Measurements from ENCODE around the gene SELENOV.

SELENOV gene

GRCh38 chr19:39520541-39521484 is 5.9 kb downstream of the SELENOV start:
- H3K4me2 ChIP-seq (ENCODE audit: insufficient read depth, low read length): no peak overlapping the region
- no peak overlapping the region for H3K4me3 ChIP-seq (ENCODE audit: low read depth in 1 of 2, low read length in 2 of 2)
- no peak overlapping the region for H3K9ac ChIP-seq (ENCODE audit: low read depth, low read length)
- H3K9me3 ChIP-seq (ENCODE audit: insufficient read depth, low read length, severe bottlenecking): no peaks in the 10 kb centered on the region
- DNase-seq: no peak
- TF ChIP-seq CTCF (IDR thresholded peaks at IDR 0.05; ENCODE audit: borderline replicate concordance, extremely low read depth, low read length, poor library complexity, severe bottlenecking) (no peak), EZH2 (IDR thresholded peaks at IDR 0.05; ENCODE audit: borderline replicate concordance, low read depth, low read length, severe bottlenecking) (no peak)
- no peaks in the 10 kb centered on the region for H3K79me2 ChIP-seq (ENCODE audit: insufficient read depth, low read length)
- no peak overlapping the region for H3K27ac ChIP-seq (ENCODE audit: low read length)
- H4K20me1 ChIP-seq (ENCODE audit: insufficient read depth, low read length): no peaks in the 10 kb centered on the region
- no peaks in the 10 kb centered on the region for H3K27me3 ChIP-seq (ENCODE audit: insufficient read depth, low read length, poor library complexity)
- H3K36me3 ChIP-seq (ENCODE audit: insufficient read depth, low read length): no peaks in the 10 kb centered on the region
- H2AFZ ChIP-seq (ENCODE audit: low read depth, low read length): no peak overlapping the region
- no peaks in the 10 kb centered on the region for H3K4me1 ChIP-seq (ENCODE audit: insufficient read depth, low read length)
- ATAC-seq (ENCODE audit: insufficient read depth, low read depth): no peak

- H3K4me1 ChIP-seq (ENCODE audit: insufficient read depth, low read length): 0 out of 2 replicates have a peak, but pooled peaks cover 2% of the 10 kb centered on the region
- ATAC-seq (ENCODE audit: insufficient read depth, low read depth): no peak
- no peak overlapping the region for H3K4me2 ChIP-seq (ENCODE audit: insufficient read depth, low read length)
Observed at GRCh38 chr19:39524495-39524894, 9.6 kb downstream of the SELENOV start.

GRCh38 chr19:39525205-39525604 is 10.3 kb downstream of the SELENOV start:
- H3K79me2 ChIP-seq (ENCODE audit: insufficient read depth, low read length): peaks cover 7% of the 10 kb centered on the region
- TF ChIP-seq CTCF (IDR thresholded peaks at IDR 0.05; ENCODE audit: borderline replicate concordance, extremely low read depth, low read length, poor library complexity, severe bottlenecking) (no peak), EZH2 (IDR thresholded peaks at IDR 0.05; ENCODE audit: borderline replicate concordance, low read depth, low read length, severe bottlenecking) (no peak)
- H3K9ac ChIP-seq (ENCODE audit: low read depth, low read length): no peak overlapping the region
- H2AFZ ChIP-seq (ENCODE audit: low read depth, low read length): no peak overlapping the region
- DNase-seq (no peak), ATAC-seq (ENCODE audit: insufficient read depth, low read depth) (no peak)
- no peaks in the 10 kb centered on the region for H3K9me3 ChIP-seq (ENCODE audit: insufficient read depth, low read length, severe bottlenecking)
- H3K36me3 ChIP-seq (ENCODE audit: insufficient read depth, low read length): no peaks in the 10 kb centered on the region
- no peaks in the 10 kb centered on the region for H3K27me3 ChIP-seq (ENCODE audit: insufficient read depth, low read length, poor library complexity)
- no peak overlapping the region for H3K27ac ChIP-seq (ENCODE audit: low read length)
- H3K4me1 ChIP-seq (ENCODE audit: insufficient read depth, low read length): 0 out of 2 replicates have a peak, but pooled peaks cover 3% of the 10 kb centered on the region
- H4K20me1 ChIP-seq (ENCODE audit: insufficient read depth, low read length): no peaks in the 10 kb centered on the region
- H3K4me2 ChIP-seq (ENCODE audit: insufficient read depth, low read length): no peak overlapping the region
- no peak overlapping the region for H3K4me3 ChIP-seq (ENCODE audit: low read depth in 1 of 2, low read length in 2 of 2)

More at GRCh38 chr19:39524495-39524894, 9.6 kb downstream of the SELENOV start:
- H3K4me3 ChIP-seq (ENCODE audit: low read depth in 1 of 2, low read length in 2 of 2): no peak overlapping the region
- H2AFZ ChIP-seq (ENCODE audit: low read depth, low read length): no peak overlapping the region
- H3K9me3 ChIP-seq (ENCODE audit: insufficient read depth, low read length, severe bottlenecking): no peaks in the 10 kb centered on the region
- H3K79me2 ChIP-seq (ENCODE audit: insufficient read depth, low read length): peaks cover 1% of the 10 kb centered on the region; the same call in 1 of the 2 replicates
- no peaks in the 10 kb centered on the region for H4K20me1 ChIP-seq (ENCODE audit: insufficient read depth, low read length)
- no peak for DNase-seq
- H3K27ac ChIP-seq (ENCODE audit: low read length): no peak overlapping the region
- H3K27me3 ChIP-seq (ENCODE audit: insufficient read depth, low read length, poor library complexity): no peaks in the 10 kb centered on the region
- TF ChIP-seq CTCF (IDR thresholded peaks at IDR 0.05; ENCODE audit: borderline replicate concordance, extremely low read depth, low read length, poor library complexity, severe bottlenecking) (no peak), EZH2 (IDR thresholded peaks at IDR 0.05; ENCODE audit: borderline replicate concordance, low read depth, low read length, severe bottlenecking) (no peak)
- no peak overlapping the region for H3K9ac ChIP-seq (ENCODE audit: low read depth, low read length)
- H3K36me3 ChIP-seq (ENCODE audit: insufficient read depth, low read length): no peaks in the 10 kb centered on the region
